KBM-7 (cell line): ENCODE measurements around the gene DPY19L1.
"Not testable (repeated sequence)": the region's sequence is repeated elsewhere in the genome, so short reads cannot be mapped to it uniquely, and the experiment has no call there.

Experiments
- DNase-seq: peaks from one replicate; pipeline ENCODE4 v3.0.0-alpha.2; 2015
- in situ Hi-C: fragments of 300-500 bp; cut with MboI; formaldehyde crosslinking; loops from 2 replicates; pipeline ENCODE4 v1.14.3; 2020; ENCODE audit warnings: low sequenced_read_pairs, low pct_unique_long_range_greater_than_20kb, mixed read lengths

DPY19L1 gene

GRCh38 chr7:34939175-34939574 lies 98.1 kb downstream of the DPY19L1 start:
- DNase-seq, result no peak
- in situ Hi-C loops, result no loop called here

GRCh38 chr7:34935735-34936165 lies 101.5 kb downstream of the DPY19L1 start:
- DNase-seq, result not testable (repeated sequence)

GRCh38 chr7:34931739-34932138 lies 105.5 kb downstream of the DPY19L1 start:
- in situ Hi-C loops, result no loop called here
- DNase-seq, result no peak

More at GRCh38 chr7:34935735-34936165, 101.5 kb downstream of the DPY19L1 start:
- in situ Hi-C loops, result not testable (repeated sequence)

GRCh38 chr7:34929783-34930182 lies 107.5 kb downstream of the DPY19L1 start:
- in situ Hi-C loops, result not testable (repeated sequence)

GRCh38 chr7:34928560-34928959 lies 108.7 kb downstream of the DPY19L1 start:
- no peak for DNase-seq
- in situ Hi-C loops, result no loop called here

More at GRCh38 chr7:34929783-34930182, 107.5 kb downstream of the DPY19L1 start:
- not testable (repeated sequence) for DNase-seq

GRCh38 chr7:34928052-34928451 lies 109.2 kb downstream of the DPY19L1 start:
- DNase-seq, result peak; percentile 8
- in situ Hi-C loops, result no loop called here

GRCh38 chr7:34920470-34920869 lies 116.8 kb downstream of the DPY19L1 start:
- in situ Hi-C loops, DNase-seq: not testable (repeated sequence)

GRCh38 chr7:34919038-34919437 lies 118.2 kb downstream of the DPY19L1 start:
- in situ Hi-C loops, DNase-seq: not testable (repeated sequence)

GRCh38 chr7:34918198-34918861 lies 119.0 kb downstream of the DPY19L1 start:
- DNase-seq, in situ Hi-C loops: not testable (repeated sequence)

GRCh38 chr7:34917515-34917914 lies 119.8 kb downstream of the DPY19L1 start:
- in situ Hi-C loops, DNase-seq: not testable (repeated sequence)

GRCh38 chr7:34916267-34916666 lies 121.0 kb downstream of the DPY19L1 start:
- in situ Hi-C loops, result no loop called here
- no peak for DNase-seq

GRCh38 chr7:34912236-34912635 lies 125.0 kb downstream of the DPY19L1 start:
- in situ Hi-C loops, result no loop called here
- no peak for DNase-seq

GRCh38 chr7:34906266-34906850 lies 130.9 kb downstream of the DPY19L1 start:
- in situ Hi-C loops, DNase-seq: not testable (repeated sequence)

GRCh38 chr7:34904987-34905386 lies 132.3 kb downstream of the DPY19L1 start:
- in situ Hi-C loops, result no loop called here
- no peak for DNase-seq

- in situ Hi-C loops, DNase-seq: not testable (repeated sequence)
Observed at GRCh38 chr7:34903921-34904320, 133.4 kb downstream of the DPY19L1 start.

GRCh38 chr7:34902182-34902581 lies 135.1 kb downstream of the DPY19L1 start:
- no peak for DNase-seq
- in situ Hi-C loops, result no loop called here

GRCh38 chr7:34900891-34901513 lies 136.3 kb downstream of the DPY19L1 start:
- in situ Hi-C loops, result no loop called here
- DNase-seq, result peak; percentile 9

- in situ Hi-C loops, result no loop called here
- no peak for DNase-seq
Observed at GRCh38 chr7:34895202-34895601, 142.1 kb downstream of the DPY19L1 start.

- no peak for DNase-seq
- in situ Hi-C loops, result no loop called here
Observed at GRCh38 chr7:34889951-34890350, 147.3 kb downstream of the DPY19L1 start.

- in situ Hi-C loops, result no loop called here
- no peak for DNase-seq
Observed at GRCh38 chr7:34886856-34887255, 150.4 kb downstream of the DPY19L1 start.
